Neuronal stem cell (in vitro differentiated cells): ENCODE data around the gene AANAT.

Experiments
- DNase-seq: peaks from one replicate; pipeline ENCODE4 v3.0.0-alpha.2; 2013; ENCODE audit warnings: low spot score
- H2AFZ ChIP-seq: one replicate; pipeline ENCODE4 v1.6.1; 2013; ENCODE audit warnings: mild to moderate bottlenecking, low read length, inconsistent platforms
- H2AK5ac ChIP-seq: 2 replicates; pipeline ENCODE4 v1.6.1; 2013; ENCODE audit warnings: low read depth, mild to moderate bottlenecking, inconsistent platforms, low read length, moderate library complexity, mixed read lengths
- H2BK120ac ChIP-seq: 2 replicates; pipeline ENCODE4 v1.6.1; 2013; ENCODE audit warnings: low read depth, mild to moderate bottlenecking, inconsistent platforms, low read length, moderate library complexity, mixed read lengths
- H2BK12ac ChIP-seq: one replicate; pipeline ENCODE4 v1.6.1; 2013; ENCODE audit warnings: low read length, inconsistent platforms
- H2BK15ac ChIP-seq: 2 replicates; pipeline ENCODE4 v1.6.1; 2013; ENCODE audit warnings: mild to moderate bottlenecking, low read length, inconsistent platforms, mixed read lengths
- H2BK5ac ChIP-seq: one replicate; pipeline ENCODE4 v1.6.1; 2013; ENCODE audit warnings: inconsistent platforms, mild to moderate bottlenecking, low read length, moderate library complexity
- H3K14ac ChIP-seq: one replicate; pipeline ENCODE4 v1.6.1; 2013; ENCODE audit warnings: low read length, inconsistent platforms
- H3K18ac ChIP-seq: 2 replicates; pipeline ENCODE4 v1.6.1; 2013; ENCODE audit warnings: low read length, inconsistent platforms
- H3K23ac ChIP-seq: 2 replicates; pipeline ENCODE4 v1.6.1; 2013; ENCODE audit warnings: low read depth, mild to moderate bottlenecking, mixed read lengths, low read length, inconsistent platforms; ENCODE audit not compliant: poor library complexity
- H3K27ac ChIP-seq: replicated peaks from 3 replicates; pipeline ENCODE4 v1.5.1; 2013; ENCODE audit warnings: low read length, inconsistent platforms
- H3K27me3 ChIP-seq, 3 experiments: 2 replicates each; pipeline ENCODE4 v1.6.1; 2013; ENCODE audit warnings: low read length in 3 of 3, mild to moderate bottlenecking in 2 of 3, inconsistent platforms in 1 of 3, low read depth in 1 of 3, mixed read lengths in 1 of 3, moderate library complexity in 1 of 3; ENCODE audit not compliant: control insufficient read depth in 3 of 3, insufficient read depth in 3 of 3
- H3K36me3 ChIP-seq, 2 donors: replicated peaks in 1 of 2; 2 replicates each; pipeline ENCODE4 v1.6.1; 2013; ENCODE audit warnings: low read length in 2 of 2; ENCODE audit not compliant: control insufficient read depth in 2 of 2, insufficient read depth in 2 of 2
- H3K4ac ChIP-seq: 2 replicates; pipeline ENCODE4 v1.6.1; 2013; ENCODE audit warnings: inconsistent platforms, mild to moderate bottlenecking, low read length, moderate library complexity
- H3K4me1 ChIP-seq, 2 donors: 1 replicate in 1 of 2; 2 replicates in 1 of 2; pipeline ENCODE4 v1.6.1; 2013; ENCODE audit warnings: low read length in 2 of 2, low read depth in 1 of 2; ENCODE audit not compliant: control insufficient read depth in 2 of 2, insufficient read depth in 1 of 2
- H3K4me2 ChIP-seq: one replicate; pipeline ENCODE4 v1.6.1; 2013; ENCODE audit warnings: mild to moderate bottlenecking, low read length, inconsistent platforms; ENCODE audit not compliant: insufficient read depth, poor library complexity, severe bottlenecking
- H3K4me3 ChIP-seq, 2 donors: 2 replicates each; pipeline ENCODE4 v1.5.1; 2013; ENCODE audit warnings: low read length in 2 of 2, mild to moderate bottlenecking in 2 of 2, inconsistent platforms in 1 of 2, moderate library complexity in 1 of 2
- H3K79me1 ChIP-seq: one replicate; pipeline ENCODE4 v1.6.1; 2013; ENCODE audit warnings: low read depth, mild to moderate bottlenecking, inconsistent platforms, low read length, moderate library complexity
- H3K9ac ChIP-seq: one replicate; pipeline ENCODE4 v1.6.1; 2013; ENCODE audit warnings: mild to moderate bottlenecking, low read depth, low read length, inconsistent platforms; ENCODE audit not compliant: poor library complexity
- H3K9me3 ChIP-seq, 2 donors: replicated peaks in 1 of 2; 2 replicates each; pipeline versions ENCODE3 to v1.6.1; 2013; ENCODE audit warnings: low read length in 2 of 2, mild to moderate bottlenecking in 2 of 2, inconsistent platforms in 1 of 2, low read depth in 1 of 2, mixed read lengths in 1 of 2, moderate library complexity in 1 of 2; ENCODE audit not compliant: control insufficient read depth in 2 of 2, insufficient read depth in 1 of 2
- H4K8ac ChIP-seq: one replicate; pipeline ENCODE4 v1.6.1; 2013; ENCODE audit warnings: low read depth, mild to moderate bottlenecking, inconsistent platforms, low read length, moderate library complexity
- H4K91ac ChIP-seq: one replicate; pipeline ENCODE4 v1.6.1; 2013; ENCODE audit warnings: low read length, low read depth, mild to moderate bottlenecking, inconsistent platforms; ENCODE audit not compliant: poor library complexity
- WGBS, 2 donors: extraction: QIAGEN DNeasy Blood & Tissue Kit; methylation state at CpG; one replicate each; pipeline ENCODE4 v1.1.7; 2013; ENCODE audit warnings: missing lambda C conversion rate in 2 of 2, mixed read lengths in 1 of 2; ENCODE audit not compliant: insufficient read length in 2 of 2, insufficient replicate concordance in 1 of 2; ENCODE audit errors: extremely low coverage in 2 of 2; 5-methylcytosine and 5-hydroxymethylcytosine counted together

AANAT gene

DNA sequence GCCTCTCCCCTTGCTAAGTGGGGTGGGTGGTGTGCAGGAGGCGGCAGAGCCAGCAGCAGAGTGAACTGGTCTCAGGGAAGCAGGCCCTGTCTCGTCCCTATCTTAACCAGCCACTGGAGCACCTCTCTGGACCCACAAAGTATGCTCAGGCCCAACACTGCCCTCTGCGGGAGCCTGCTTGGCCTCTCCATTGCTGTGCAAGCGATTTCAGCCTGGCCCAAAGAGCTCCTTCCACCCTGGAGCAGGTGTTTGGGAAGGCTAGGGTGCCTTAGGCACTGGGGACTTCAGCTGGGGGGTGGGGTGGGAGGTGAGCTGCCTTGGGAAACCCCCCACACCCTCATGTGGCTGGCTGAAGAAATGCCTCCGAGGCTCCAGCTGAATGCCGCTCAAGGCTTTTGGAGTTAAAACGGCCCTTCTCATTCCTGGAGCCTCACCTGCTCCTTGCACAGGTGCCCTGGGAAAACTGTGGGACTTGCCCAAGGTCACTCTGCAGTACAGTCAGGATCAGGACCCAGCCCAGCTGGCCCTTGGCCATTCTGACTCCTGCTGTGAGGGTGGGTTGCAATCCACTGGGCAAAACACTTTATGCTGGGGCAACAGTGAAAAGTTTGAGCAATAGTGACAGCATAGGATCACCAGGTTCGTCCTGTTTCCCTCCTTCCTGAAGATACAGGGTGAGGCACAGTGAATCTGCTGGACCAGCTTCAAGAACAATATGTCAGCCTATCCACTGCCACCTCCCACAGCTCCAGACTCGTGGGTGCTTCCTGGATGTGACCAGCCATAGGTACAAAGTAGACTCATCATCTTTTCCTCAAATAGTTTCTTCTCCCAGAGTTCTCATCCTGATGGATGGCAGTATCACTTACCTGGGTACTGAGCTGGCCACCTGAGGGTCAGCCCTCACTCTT lies 8.6 kb upstream of the AANAT start:
- Histone ChIP-seq H3K9ac (no peak overlapping the region), H2BK15ac (no peak overlapping the region), H3K36me3 (no peaks in the 10 kb centered on the region), H3K79me1 (no peaks in the 10 kb centered on the region), H2BK120ac (no peak overlapping the region), H2AFZ (peak overlapping the region; percentile 44), H3K4ac (no peak overlapping the region), H3K18ac (peak overlapping the region; percentile 22), H3K27ac (no peak overlapping the region), H4K91ac (no peak overlapping the region), H3K9me3 (no peaks in the 10 kb centered on the region), H3K4me1 (no peaks in the 10 kb centered on the region), H4K8ac (no peak overlapping the region), H2BK5ac (no peak overlapping the region), H3K14ac (no peak overlapping the region), H2BK12ac (no peak overlapping the region), H3K23ac (peak overlapping the region; percentile 22), H3K27me3 (peaks cover 0 to 20% (median 0%) of the 10 kb centered on the region in 3 experiments), H3K4me3 (no peak overlapping the region), H2AK5ac (no peak overlapping the region), H3K4me2 (no peak overlapping the region)
- DNase-seq, result no peak
- WGBS, 2 donors, result no CpG with 5 or more reads among the region's 9 CpGs

DNA sequence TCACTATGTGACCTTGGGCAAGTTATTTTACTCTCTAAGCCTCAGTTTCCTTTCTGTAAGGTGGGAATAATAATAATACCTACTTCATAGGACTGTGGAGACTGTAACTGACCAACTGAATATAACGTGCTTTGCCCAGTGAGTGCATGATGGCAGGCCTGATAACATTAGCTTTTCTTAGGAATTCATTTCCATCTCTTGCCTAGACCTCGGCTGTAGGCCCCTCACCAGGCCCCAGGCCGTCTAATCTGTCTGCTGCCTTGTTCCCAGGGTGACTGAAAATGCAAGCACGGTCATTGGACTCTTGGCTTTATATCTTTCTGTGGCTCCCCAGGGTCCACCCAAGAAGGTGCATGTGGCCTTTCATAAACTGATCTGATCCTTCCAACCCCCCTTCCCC lies 7.7 kb upstream of the AANAT start:
- H3K23ac ChIP-seq, result no peak overlapping the region
- H3K79me1 ChIP-seq, result no peaks in the 10 kb centered on the region
- H2BK120ac ChIP-seq, result no peak overlapping the region
- H2BK15ac ChIP-seq, result no peak overlapping the region
- no peak overlapping the region for H3K14ac ChIP-seq
- H3K9ac ChIP-seq, result no peak overlapping the region
- peak overlapping the region; percentile 16 for H2AFZ ChIP-seq
- no peak overlapping the region for H2AK5ac ChIP-seq
- no peak overlapping the region for H3K4me2 ChIP-seq
- no peaks in the 10 kb centered on the region for H3K4me1 ChIP-seq
- H3K27ac ChIP-seq, result no peak overlapping the region
- no peak overlapping the region for H4K8ac ChIP-seq
- no peak overlapping the region for H2BK12ac ChIP-seq
- no peak overlapping the region for H3K18ac ChIP-seq
- H3K4me3 ChIP-seq, result no peak overlapping the region
- H4K91ac ChIP-seq, result no peak overlapping the region
- H2BK5ac ChIP-seq, result no peak overlapping the region
- H3K4ac ChIP-seq, result no peak overlapping the region
- no CpG with 5 or more reads among the region's 4 CpGs for WGBS, 2 donors
- H3K27me3 ChIP-seq, result peaks cover 0 to 20% (median 0%) of the 10 kb centered on the region in 3 experiments
- H3K9me3 ChIP-seq, result no peaks in the 10 kb centered on the region
- H3K36me3 ChIP-seq, result no peaks in the 10 kb centered on the region
- no peak for DNase-seq

DNA sequence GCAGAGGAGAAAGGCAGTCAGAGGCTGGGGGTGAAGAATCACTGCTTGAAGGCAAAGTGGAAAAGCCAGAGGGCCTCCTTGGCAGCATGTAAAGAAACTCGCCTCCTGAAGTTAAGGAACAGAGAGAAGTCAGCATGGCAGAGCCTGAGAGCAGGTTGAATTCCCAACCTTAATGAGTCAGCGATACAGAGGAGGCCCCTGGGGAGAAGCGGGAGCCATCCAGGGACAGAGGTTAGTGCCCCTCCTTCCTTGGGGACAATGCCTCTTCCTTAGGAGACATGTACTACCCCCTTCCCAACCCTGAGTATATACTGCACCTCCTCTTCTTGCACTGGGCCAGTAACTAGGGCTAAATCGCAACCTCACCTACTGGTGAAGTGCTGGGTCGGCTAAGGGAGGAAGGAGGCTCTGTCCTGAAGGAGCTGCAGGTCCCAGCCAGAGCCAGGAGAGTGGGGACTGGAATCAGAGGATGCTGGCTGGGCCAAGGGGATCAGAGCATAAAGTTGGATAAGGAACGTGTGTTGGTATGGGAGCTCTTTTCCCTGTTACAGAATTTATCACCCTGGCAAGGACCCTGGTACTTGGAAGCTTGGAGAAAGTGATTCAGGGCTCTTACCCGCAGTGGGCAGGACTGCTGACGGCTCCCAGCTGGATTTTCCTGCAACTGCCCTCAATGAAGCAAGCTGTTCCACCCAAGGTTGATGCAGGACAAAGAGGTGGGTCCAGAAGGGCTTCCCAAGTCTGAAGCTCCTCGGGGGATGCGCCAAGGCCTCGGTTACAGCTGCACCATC lies 5.4 kb upstream of the AANAT start:
- H3K9ac ChIP-seq, result peak overlapping the region; percentile 39

More for the DNA sequence above, 5.4 kb upstream of the AANAT start:
- H3K27ac ChIP-seq, result no peak overlapping the region
- H2AK5ac ChIP-seq, result no peak overlapping the region
- H3K18ac ChIP-seq, result peak overlapping the region; percentile 11
- H3K79me1 ChIP-seq, result no peaks in the 10 kb centered on the region
- DNase-seq, result no peak
- no peak overlapping the region for H2BK15ac ChIP-seq
- no peak overlapping the region for H2BK12ac ChIP-seq
- no peak overlapping the region for H3K14ac ChIP-seq
- peaks cover 1 to 2% of the 10 kb centered on the region in 2 donors for H3K4me1 ChIP-seq
- H3K4me3 ChIP-seq, result no peak overlapping the region
- H4K8ac ChIP-seq, result no peak overlapping the region
- no CpG with 5 or more reads among the region's 11 CpGs for WGBS, 2 donors
- no peaks in the 10 kb centered on the region for H3K9me3 ChIP-seq
- no peak overlapping the region for H4K91ac ChIP-seq
- H3K23ac ChIP-seq, result no peak overlapping the region
- peaks cover 0 to 20% (median 0%) of the 10 kb centered on the region in 3 experiments for H3K27me3 ChIP-seq
- H3K36me3 ChIP-seq, result no peaks in the 10 kb centered on the region
- H2BK5ac ChIP-seq, result no peak overlapping the region
- H3K4ac ChIP-seq, result no peak overlapping the region
- H2AFZ ChIP-seq, result no peak overlapping the region
- H2BK120ac ChIP-seq, result no peak overlapping the region
- H3K4me2 ChIP-seq, result no peak overlapping the region
